OCI-LY3 (cell line): ENCODE data around the gene CNPY1.

ENCODE experiments used
- H2AFZ ChIP-seq: fragments of 200-600, 300-600 bp; shearing (Covaris generic); 2 replicates; pipeline ENCODE4 v1.6.0; 2014; ENCODE audit warnings: antibody characterized with exemption, low read depth, low read length
- H3K27ac ChIP-seq: fragments of 200-600, 300-600 bp; sonication (generic); 2 replicates; pipeline ENCODE4 v1.5.1; 2014; ENCODE audit warnings: mild to moderate bottlenecking, low read length, moderate library complexity, mixed read lengths
- H3K27me3 ChIP-seq: fragments of 200-600, 300-600 bp; sonication (generic); 2 replicates; pipeline ENCODE4 v1.6.1; 2014; ENCODE audit warnings: low read depth, low read length, mixed read lengths
- H3K36me3 ChIP-seq: fragments of 200-600, 300-600 bp; sonication (generic); replicated peaks from 2 replicates; pipeline ENCODE3; 2014; ENCODE audit warnings: low read depth, low read length, mixed read lengths
- H3K4me1 ChIP-seq: fragments of 300-600, 200-600 bp; sonication (generic); 2 replicates; pipeline ENCODE4 v1.6.1; 2014; ENCODE audit warnings: low read length, mixed read lengths
- H3K4me2 ChIP-seq: fragments of 200-600, 300-600 bp; sonication (generic); 2 replicates; pipeline ENCODE4 v1.6.1; 2014; ENCODE audit warnings: low read length, mixed read lengths
- H3K4me3 ChIP-seq: fragments of 300-600, 200-600 bp; sonication (generic); 2 replicates; pipeline ENCODE4 v1.5.1; 2014; ENCODE audit warnings: antibody characterized with exemption, mild to moderate bottlenecking, low read length, moderate library complexity
- H3K79me2 ChIP-seq: fragments of 300-600, 200-600 bp; shearing (Covaris generic); 2 replicates; pipeline ENCODE4 v1.6.1; 2014; ENCODE audit warnings: mild to moderate bottlenecking, low read length, mixed read lengths
- H3K9ac ChIP-seq: fragments of 300-600, 200-600 bp; shearing (Covaris generic); 2 replicates; pipeline ENCODE4 v1.6.0; 2014; ENCODE audit warnings: mild to moderate bottlenecking, low read length, moderate library complexity
- H3K9me3 ChIP-seq: fragments of 200-600, 300-600 bp; shearing (Covaris generic); 2 replicates; pipeline ENCODE4 v1.6.1; 2014; ENCODE audit warnings: low read length, mixed read lengths; ENCODE audit not compliant: insufficient read depth
- H4K20me1 ChIP-seq: fragments of 200-600, 300-600 bp; sonication (generic); 2 replicates; pipeline ENCODE4 v1.6.1; 2016; ENCODE audit warnings: low read length, mixed read lengths; ENCODE audit not compliant: insufficient read depth
- CTCF ChIP-seq: fragments of 200-600, 300-600 bp; sonication (generic); IDR thresholded peaks from 2 replicates; pipeline ENCODE4 v1.5.1; 2014; ENCODE audit warnings: antibody characterized with exemption, low read length, low read depth
- EZH2phosphoT487 ChIP-seq: fragments of 200-600 bp; shearing (Covaris generic); IDR thresholded peaks from 2 replicates; pipeline ENCODE4 v1.6.1; 2018; ENCODE audit warnings: antibody characterized with exemption, mixed run types, low read depth

CNPY1 gene

GRCh38 chr7:155585532-155585895 is 39.2 kb upstream of the CNPY1 start:
- H3K27me3 ChIP-seq: peaks cover 7% of the 10 kb centered on the region
- no peaks in the 10 kb centered on the region for H4K20me1 ChIP-seq
- H3K27ac ChIP-seq: no peak overlapping the region
- no peak overlapping the region for H3K4me3 ChIP-seq
- no peak for TF ChIP-seq EZH2phosphoT487
- no peaks in the 10 kb centered on the region for H3K79me2 ChIP-seq
- no peak overlapping the region for H3K4me2 ChIP-seq
- no peak overlapping the region for H2AFZ ChIP-seq
- no peaks in the 10 kb centered on the region for H3K9me3 ChIP-seq
- H3K9ac ChIP-seq: no peak overlapping the region
- no peaks in the 10 kb centered on the region for H3K36me3 ChIP-seq
- H3K4me1 ChIP-seq: no peaks in the 10 kb centered on the region

- Histone ChIP-seq H3K4me2 (no peak overlapping the region), H3K27ac (no peak overlapping the region), H3K9ac (no peak overlapping the region), H3K9me3 (no peaks in the 10 kb centered on the region), H3K4me3 (no peak overlapping the region), H3K36me3 (no peaks in the 10 kb centered on the region), H3K79me2 (no peaks in the 10 kb centered on the region), H3K4me1 (no peaks in the 10 kb centered on the region), H2AFZ (no peak overlapping the region), H3K27me3 (peaks cover 7% of the 10 kb centered on the region), H4K20me1 (no peaks in the 10 kb centered on the region)
- TF ChIP-seq EZH2phosphoT487 (no peak), CTCF (no peak)
Measured at GRCh38 chr7:155584763-155585531, 38.6 kb upstream of the CNPY1 start.

- Histone ChIP-seq H3K9ac (no peak overlapping the region), H3K27me3 (peaks cover 7% of the 10 kb centered on the region), H3K9me3 (no peaks in the 10 kb centered on the region), H3K4me2 (no peak overlapping the region), H3K4me3 (no peak overlapping the region), H2AFZ (no peak overlapping the region), H3K79me2 (no peaks in the 10 kb centered on the region), H4K20me1 (no peaks in the 10 kb centered on the region), H3K36me3 (no peaks in the 10 kb centered on the region), H3K4me1 (no peaks in the 10 kb centered on the region), H3K27ac (no peak overlapping the region)
- TF ChIP-seq CTCF (no peak), EZH2phosphoT487 (no peak)
Measured at GRCh38 chr7:155584261-155584660, 37.9 kb upstream of the CNPY1 start.

- H3K4me1 ChIP-seq: no peaks in the 10 kb centered on the region
- H3K9ac ChIP-seq: no peak overlapping the region
- no peaks in the 10 kb centered on the region for H3K9me3 ChIP-seq
- no peaks in the 10 kb centered on the region for H3K36me3 ChIP-seq
- H3K79me2 ChIP-seq: no peaks in the 10 kb centered on the region
- H3K4me3 ChIP-seq: no peak overlapping the region
- peaks cover 4% of the 10 kb centered on the region for H3K27me3 ChIP-seq
- H4K20me1 ChIP-seq: no peaks in the 10 kb centered on the region
- no peak overlapping the region for H3K27ac ChIP-seq
- H2AFZ ChIP-seq: no peak overlapping the region
- TF ChIP-seq CTCF (no peak), EZH2phosphoT487 (no peak)
- no peak overlapping the region for H3K4me2 ChIP-seq
Measured at GRCh38 chr7:155583636-155584035, 37.3 kb upstream of the CNPY1 start.
